Prostate gland (tissue), 2 donors: ENCODE data around the gene MED9.

Experiments
- POLR2A ChIP-seq: fragments of 450-650 bp; IDR thresholded peaks from one replicate; pipeline ENCODE4 v1.6.1; 2016; ENCODE audit warnings: antibody characterized with exemption, mild to moderate bottlenecking
- POLR2AphosphoS5 ChIP-seq: sonication (generic); formaldehyde crosslinking; IDR thresholded peaks from one replicate; pipeline ENCODE4 v1.6.1; 2017; ENCODE audit warnings: antibody characterized with exemption
- TF ChIP-seq, protein P1 (sequence below), 4 experiments: fragments of 200-600 bp in 2 of 4; fragments of 450-650 bp in 2 of 4; sonication (generic) in 2 of 4; IDR thresholded peaks; 1 replicate in 3 of 4; 2 replicates in 1 of 4; pipeline ENCODE4 v1.5.1; 2016 to 2019; ENCODE audit warnings: antibody characterized with exemption in 4 of 4, mild to moderate bottlenecking in 2 of 4, moderate library complexity in 2 of 4

DNA sequence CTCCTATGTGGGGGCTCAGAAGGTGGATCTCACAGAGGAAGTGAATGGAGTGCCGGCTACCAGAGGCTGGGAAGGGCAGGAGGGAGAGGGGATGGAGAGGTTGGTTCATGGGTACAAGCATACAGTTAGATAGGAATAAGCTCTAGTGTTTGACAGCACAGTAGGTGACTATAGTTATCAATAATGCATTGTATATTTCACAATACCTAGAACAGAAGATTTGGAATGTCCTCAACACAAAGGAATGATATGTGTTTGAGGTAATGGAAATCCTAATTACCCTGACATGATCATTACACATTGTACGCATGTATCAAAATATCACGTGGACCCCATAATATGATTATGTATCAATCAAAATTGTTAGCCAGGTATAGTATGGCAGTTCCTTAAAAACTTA lies 38.9 kb upstream of the MED9 start:
- TF ChIP-seq, protein P1, sequence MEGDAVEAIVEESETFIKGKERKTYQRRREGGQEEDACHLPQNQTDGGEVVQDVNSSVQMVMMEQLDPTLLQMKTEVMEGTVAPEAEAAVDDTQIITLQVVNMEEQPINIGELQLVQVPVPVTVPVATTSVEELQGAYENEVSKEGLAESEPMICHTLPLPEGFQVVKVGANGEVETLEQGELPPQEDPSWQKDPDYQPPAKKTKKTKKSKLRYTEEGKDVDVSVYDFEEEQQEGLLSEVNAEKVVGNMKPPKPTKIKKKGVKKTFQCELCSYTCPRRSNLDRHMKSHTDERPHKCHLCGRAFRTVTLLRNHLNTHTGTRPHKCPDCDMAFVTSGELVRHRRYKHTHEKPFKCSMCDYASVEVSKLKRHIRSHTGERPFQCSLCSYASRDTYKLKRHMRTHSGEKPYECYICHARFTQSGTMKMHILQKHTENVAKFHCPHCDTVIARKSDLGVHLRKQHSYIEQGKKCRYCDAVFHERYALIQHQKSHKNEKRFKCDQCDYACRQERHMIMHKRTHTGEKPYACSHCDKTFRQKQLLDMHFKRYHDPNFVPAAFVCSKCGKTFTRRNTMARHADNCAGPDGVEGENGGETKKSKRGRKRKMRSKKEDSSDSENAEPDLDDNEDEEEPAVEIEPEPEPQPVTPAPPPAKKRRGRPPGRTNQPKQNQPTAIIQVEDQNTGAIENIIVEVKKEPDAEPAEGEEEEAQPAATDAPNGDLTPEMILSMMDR (IDR thresholded peaks at IDR 0.05): no peak
- no peak for TF ChIP-seq POLR2AphosphoS5
- TF ChIP-seq POLR2A: no peak
